Transverse colon (tissue), 4 donors: ENCODE measurements around the gene OSBPL7.

Experiments used
- CTCF ChIP-seq, 5 experiments: fragments of 200-600 bp in 3 of 5; fragments of 450-650 bp in 2 of 5; sonication (generic) in 3 of 5; IDR thresholded peaks; 1 replicate in 2 of 5; 2 replicates in 3 of 5; pipeline ENCODE4 v1.5.1; 2016 to 2017; ENCODE audit warnings: antibody characterized with exemption in 5 of 5, inconsistent platforms in 3 of 5, mild to moderate bottlenecking in 2 of 5, moderate library complexity in 1 of 5
- EP300 ChIP-seq: sonication (generic); formaldehyde crosslinking; IDR thresholded peaks from one replicate; pipeline ENCODE4 v1.6.1; 2017; ENCODE audit warnings: antibody characterized with exemption, low read depth
- POLR2A ChIP-seq: fragments of 450-650 bp; IDR thresholded peaks from one replicate; pipeline ENCODE4 v1.6.1; 2016; ENCODE audit warnings: antibody characterized with exemption, mild to moderate bottlenecking, moderate library complexity
- POLR2AphosphoS5 ChIP-seq, 3 donors: sonication (generic); formaldehyde crosslinking; IDR thresholded peaks; one replicate each; pipeline ENCODE4 v1.6.1; 2016; ENCODE audit warnings: antibody characterized with exemption in 3 of 3

- peak in 4 of 5 experiments; percentile 6 to 24 (median 16) for TF ChIP-seq CTCF (IDR thresholded peaks at IDR 0.05)
- TF ChIP-seq POLR2AphosphoS5 (IDR thresholded peaks at IDR 0.05), result no peak
- TF ChIP-seq POLR2A, result no peak
- no peak for TF ChIP-seq EP300
Observed at GRCh38 chr17:47844814-47845715, 23.5 kb upstream of the OSBPL7 start.
